Measurements from ENCODE around the gene MYO3A.

The MYO3A gene

DNA sequence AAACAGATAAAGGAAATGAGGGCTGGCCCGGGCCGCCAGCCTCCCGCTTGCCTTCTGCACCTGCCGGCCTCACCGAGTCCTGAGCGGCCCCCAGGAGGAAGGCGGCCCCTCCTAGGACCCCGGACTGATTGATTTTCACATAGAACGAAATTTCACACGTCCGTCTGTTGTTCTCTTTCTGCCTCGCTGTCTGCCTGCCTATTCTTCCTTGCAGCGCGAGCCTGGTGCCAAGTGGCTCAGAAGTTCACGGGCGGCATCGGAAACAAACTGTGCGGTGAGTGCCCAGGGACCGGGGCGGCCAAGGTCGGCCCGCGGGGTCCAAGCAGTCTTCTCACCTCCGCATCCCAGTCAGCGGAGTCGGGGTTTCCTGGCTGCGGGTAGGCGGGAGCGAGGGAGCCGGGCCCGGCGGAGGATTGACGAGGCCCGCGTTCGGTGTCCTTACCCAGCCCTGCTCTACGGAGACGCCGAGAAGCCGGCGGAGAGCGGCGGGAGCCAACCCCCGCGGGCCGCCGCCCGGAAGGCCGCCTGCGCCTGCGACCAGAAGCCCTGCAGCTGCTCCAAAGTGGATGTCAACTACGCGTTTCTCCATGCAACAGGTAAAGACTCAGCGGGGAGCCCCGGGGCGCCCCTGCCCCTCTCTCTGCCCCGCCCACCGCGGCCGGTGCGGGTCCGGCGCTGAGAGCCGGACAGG lies 283.5 kb downstream of the MYO3A start:
- peak overlapping the region; percentile 46 for H2AFZ ChIP-seq
- H3K4me2 ChIP-seq (ENCODE audit: low read length) = peak overlapping the region; percentile 19
- H3K27ac ChIP-seq = no peak overlapping the region
- H3K4me1 ChIP-seq = no peaks in the 10 kb centered on the region
- H3K27me3 ChIP-seq (ENCODE audit: control insufficient read depth, insufficient read depth, low read length) = peaks cover 13% of the 10 kb centered on the region
- no peak overlapping the region for H3K9ac ChIP-seq
- TF ChIP-seq, protein P1, sequence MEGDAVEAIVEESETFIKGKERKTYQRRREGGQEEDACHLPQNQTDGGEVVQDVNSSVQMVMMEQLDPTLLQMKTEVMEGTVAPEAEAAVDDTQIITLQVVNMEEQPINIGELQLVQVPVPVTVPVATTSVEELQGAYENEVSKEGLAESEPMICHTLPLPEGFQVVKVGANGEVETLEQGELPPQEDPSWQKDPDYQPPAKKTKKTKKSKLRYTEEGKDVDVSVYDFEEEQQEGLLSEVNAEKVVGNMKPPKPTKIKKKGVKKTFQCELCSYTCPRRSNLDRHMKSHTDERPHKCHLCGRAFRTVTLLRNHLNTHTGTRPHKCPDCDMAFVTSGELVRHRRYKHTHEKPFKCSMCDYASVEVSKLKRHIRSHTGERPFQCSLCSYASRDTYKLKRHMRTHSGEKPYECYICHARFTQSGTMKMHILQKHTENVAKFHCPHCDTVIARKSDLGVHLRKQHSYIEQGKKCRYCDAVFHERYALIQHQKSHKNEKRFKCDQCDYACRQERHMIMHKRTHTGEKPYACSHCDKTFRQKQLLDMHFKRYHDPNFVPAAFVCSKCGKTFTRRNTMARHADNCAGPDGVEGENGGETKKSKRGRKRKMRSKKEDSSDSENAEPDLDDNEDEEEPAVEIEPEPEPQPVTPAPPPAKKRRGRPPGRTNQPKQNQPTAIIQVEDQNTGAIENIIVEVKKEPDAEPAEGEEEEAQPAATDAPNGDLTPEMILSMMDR (IDR thresholded peaks at IDR 0.05) = no peak
- H3K79me2 ChIP-seq = no peaks in the 10 kb centered on the region
- H3K36me3 ChIP-seq (ENCODE audit: control insufficient read depth, insufficient read depth, low read length) = no peaks in the 10 kb centered on the region
- H3K9me3 ChIP-seq (ENCODE audit: control insufficient read depth, low read length) = no peaks in the 10 kb centered on the region
- no peak overlapping the region for H3K4me3 ChIP-seq (ENCODE audit: low read depth, low read length)

GRCh38 chr10:26219676-26220075 lies 285.6 kb downstream of the MYO3A start:
- H3K4me1 ChIP-seq = no peaks in the 10 kb centered on the region
- H3K4me3 ChIP-seq (ENCODE audit: low read depth, low read length) = no peak overlapping the region
- H3K9ac ChIP-seq = no peak overlapping the region
- no peaks in the 10 kb centered on the region for H3K9me3 ChIP-seq (ENCODE audit: control insufficient read depth, low read length)
- no peak overlapping the region for H3K4me2 ChIP-seq (ENCODE audit: low read length)
- no peaks in the 10 kb centered on the region for H3K36me3 ChIP-seq (ENCODE audit: control insufficient read depth, insufficient read depth, low read length)
- no peak overlapping the region for H2AFZ ChIP-seq
- TF ChIP-seq, protein P1 (IDR thresholded peaks at IDR 0.05) = no peak
- peaks cover 9% of the 10 kb centered on the region for H3K27me3 ChIP-seq (ENCODE audit: control insufficient read depth, insufficient read depth, low read length)
- H3K27ac ChIP-seq = no peak overlapping the region
- no peaks in the 10 kb centered on the region for H3K79me2 ChIP-seq

DNA sequence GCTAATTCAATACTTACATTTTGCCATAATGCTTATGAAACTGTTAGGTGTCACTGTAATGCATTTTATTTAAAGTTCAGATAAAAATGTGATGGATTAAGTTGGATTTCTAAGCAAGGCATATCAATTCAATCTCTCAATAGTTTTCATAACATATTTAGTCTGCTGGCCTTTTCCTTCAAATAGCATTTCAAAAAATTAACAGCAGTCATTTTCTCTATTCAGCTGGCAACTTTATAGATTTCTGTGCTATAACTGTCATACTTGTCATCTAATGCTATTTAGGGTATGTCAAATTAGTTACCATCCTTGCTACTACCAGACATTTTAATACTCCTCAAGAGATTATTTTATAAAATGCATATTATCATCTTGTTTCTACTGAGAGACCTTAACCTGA lies 286.9 kb downstream of the MYO3A start:
- H3K4me3 ChIP-seq (ENCODE audit: low read depth, low read length) = no peak overlapping the region
- no peaks in the 10 kb centered on the region for H3K9me3 ChIP-seq (ENCODE audit: control insufficient read depth, low read length)
- no peak overlapping the region for H3K9ac ChIP-seq
- H3K36me3 ChIP-seq (ENCODE audit: control insufficient read depth, insufficient read depth, low read length) = no peaks in the 10 kb centered on the region
- H3K4me1 ChIP-seq = no peaks in the 10 kb centered on the region
- H3K27me3 ChIP-seq (ENCODE audit: control insufficient read depth, insufficient read depth, low read length) = peaks cover 6% of the 10 kb centered on the region
- no peak overlapping the region for H3K4me2 ChIP-seq (ENCODE audit: low read length)
- H3K27ac ChIP-seq = no peak overlapping the region
- no peak overlapping the region for H2AFZ ChIP-seq
- no peaks in the 10 kb centered on the region for H3K79me2 ChIP-seq
- TF ChIP-seq, protein P1 (IDR thresholded peaks at IDR 0.05) = no peak

DNA sequence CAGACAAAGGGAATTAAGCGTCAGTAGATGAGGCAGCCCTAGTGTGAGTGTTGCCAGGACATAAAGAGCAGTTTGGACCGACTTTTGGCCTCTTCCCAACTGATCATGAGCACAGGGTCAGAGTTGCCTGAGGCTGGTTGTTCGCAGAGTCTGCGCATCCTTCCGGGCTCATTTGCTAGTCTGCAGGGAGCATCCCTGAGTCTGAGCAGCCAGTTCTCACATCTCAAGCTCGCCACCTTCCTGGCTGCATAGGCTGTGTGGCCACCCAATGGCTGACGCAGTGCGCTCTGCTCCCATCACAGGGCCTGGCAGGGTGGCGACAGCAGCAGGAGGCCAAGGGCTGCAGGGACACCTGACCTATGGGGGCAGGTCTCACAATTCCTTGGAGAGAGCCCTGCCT lies 287.5 kb downstream of the MYO3A start:
- Histone ChIP-seq H3K4me2 (ENCODE audit: low read length) (no peak overlapping the region), H3K79me2 (no peaks in the 10 kb centered on the region), H3K27me3 (ENCODE audit: control insufficient read depth, insufficient read depth, low read length) (peaks cover 5% of the 10 kb centered on the region), H3K36me3 (ENCODE audit: control insufficient read depth, insufficient read depth, low read length) (no peaks in the 10 kb centered on the region), H3K27ac (no peak overlapping the region), H3K4me3 (ENCODE audit: low read depth, low read length) (no peak overlapping the region), H2AFZ (no peak overlapping the region), H3K9ac (no peak overlapping the region), H3K4me1 (no peaks in the 10 kb centered on the region), H3K9me3 (ENCODE audit: control insufficient read depth, low read length) (no peaks in the 10 kb centered on the region)
- TF ChIP-seq, protein P1 (IDR thresholded peaks at IDR 0.05) = no peak

DNA sequence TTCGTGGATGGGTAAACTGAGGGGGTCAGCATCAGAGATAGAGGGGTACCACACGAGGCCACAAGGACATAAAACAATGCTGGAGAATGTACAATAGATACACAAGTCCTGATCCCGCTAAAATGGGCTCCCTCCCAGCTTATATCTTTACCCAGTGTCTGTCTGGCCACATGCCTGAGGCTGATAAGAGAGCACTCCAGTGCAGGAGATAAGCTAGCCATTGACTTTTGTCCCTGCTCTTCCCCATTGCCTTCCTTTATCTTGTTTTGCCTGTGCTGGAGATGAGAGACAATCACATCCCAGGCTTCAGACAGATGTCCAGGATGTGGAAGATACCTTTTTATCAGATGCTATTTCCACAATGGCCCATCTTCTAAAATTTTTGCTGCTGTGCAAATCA lies 288.5 kb downstream of the MYO3A start:
- Histone ChIP-seq H3K4me1 (no peaks in the 10 kb centered on the region), H3K79me2 (no peaks in the 10 kb centered on the region)

More for the DNA sequence above, 288.5 kb downstream of the MYO3A start:
- Histone ChIP-seq H2AFZ (no peak overlapping the region), H3K9me3 (ENCODE audit: control insufficient read depth, low read length) (no peaks in the 10 kb centered on the region), H3K9ac (no peak overlapping the region), H3K27ac (no peak overlapping the region), H3K4me2 (ENCODE audit: low read length) (no peak overlapping the region), H3K4me3 (ENCODE audit: low read depth, low read length) (no peak overlapping the region), H3K27me3 (ENCODE audit: control insufficient read depth, insufficient read depth, low read length) (no peaks in the 10 kb centered on the region), H3K36me3 (ENCODE audit: control insufficient read depth, insufficient read depth, low read length) (no peaks in the 10 kb centered on the region)
- TF ChIP-seq, protein P1 (IDR thresholded peaks at IDR 0.05) = no peak

Data from parathyroid adenoma (tissue), 2 donors.